Left lung (tissue), 10 donors: ENCODE measurements around the gene TNFAIP8L3. TPM values are rescaled to one million over a fixed set of nuclear protein-coding genes. Genes with fewer than 3 reads are reported as not detected.

Experiments used
- ATAC-seq: fragments of 200-7000 bp; cut with Tn5 transposase; one replicate; pipeline ENCODE4 v1.9.1; 2020; ENCODE audit warnings: moderate library complexity
- DNase-seq, 4 donors: peaks; one replicate each; pipeline ENCODE4 v3.0.0-alpha.2; 2013 to 2020
- H3K27ac ChIP-seq, 2 donors: fragments of 200-600 bp; sonication (generic) in 1 of 2; one replicate each; pipeline versions ENCODE4 v1.5.0 to v1.8.0; 2020 to 2021
- H3K27me3 ChIP-seq, 2 donors: fragments of 200-600 bp; sonication (generic) in 1 of 2; one replicate each; pipeline versions ENCODE4 v1.5.0 to v1.8.0; 2020 to 2021
- H3K36me3 ChIP-seq, 2 donors: fragments of 200-600 bp; sonication (generic) in 1 of 2; one replicate each; pipeline versions ENCODE4 v1.5.0 to v1.8.0; 2020 to 2021
- H3K4me1 ChIP-seq, 2 donors: fragments of 200-600 bp; one replicate each; pipeline ENCODE4 v1.8.0; 2021
- H3K4me3 ChIP-seq, 2 donors: fragments of 200-600 bp; sonication (generic) in 1 of 2; one replicate each; pipeline versions ENCODE4 v1.5.0 to v1.8.0; 2020 to 2021; ENCODE audit warnings: mild to moderate bottlenecking in 1 of 2
- H3K9me3 ChIP-seq, 2 donors: fragments of 200-600 bp; sonication (generic) in 1 of 2; one replicate each; pipeline versions ENCODE4 v1.5.0 to v1.8.0; 2020 to 2021
- intact Hi-C, 2 donors: fragments of 100-400 bp; cut with DNase I; formaldehyde crosslinking; loops; one replicate each; pipeline versions ENCODE4 v1.11.2 to v1.14.2; 2022
- polyA plus RNA-seq, 6 donors: library from polyadenylated mRNA; unstranded; fragments of 120-200 nt; gene quantifications; one replicate each; pipeline ENCODE4 v1.2.1, GENCODE V29; 2013; ENCODE audit not compliant: insufficient read length in 6 of 6
- total RNA-seq, 2 donors: library from RNA; stranded (reverse); fragmentation: NEBNext Ultra II Directional; extraction: Animal tissue kit (Norgen Biotek cat#: 25700); gene quantifications; one replicate each; pipeline ENCODE4 v1.2.1, GENCODE V29; 2021
- TF ChIP-seq, protein P1 (sequence below), 2 donors: fragments of 200-600 bp; sonication (generic) in 1 of 2; IDR thresholded peaks; one replicate each; pipeline versions ENCODE4 v1.5.0 to v1.8.0; 2021; ENCODE audit warnings: antibody characterized with exemption in 2 of 2
- donor health status: DM: no; HTN: yes; CAD: no.
- donor health status: DM: no; HTN: no; CAD: no.

The TNFAIP8L3 gene
- total and polyA plus RNA-seq, 8 donors = 3.0 to 25.0 (median 4.4) TPM

DNA sequence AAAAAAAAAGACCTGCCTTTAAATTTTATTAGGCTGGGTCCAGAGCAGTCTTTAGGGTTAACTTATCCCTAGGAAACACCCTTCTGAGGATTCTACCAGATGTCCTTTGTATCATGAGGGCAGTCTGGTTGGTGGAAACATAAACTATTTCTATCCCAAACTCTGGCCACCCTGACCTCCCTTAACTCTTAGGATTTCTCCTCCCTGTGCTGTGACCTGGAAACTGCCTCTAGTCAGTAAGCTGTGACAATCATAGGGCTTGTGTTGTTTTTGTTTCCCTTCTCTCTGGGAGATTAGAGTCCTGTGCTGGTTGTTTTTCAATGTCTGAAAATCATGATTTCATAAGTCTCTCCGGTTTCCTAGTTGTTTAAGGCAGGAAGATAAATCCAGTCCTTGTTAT, 78.1 kb downstream of the TNFAIP8L3 start:
- Histone ChIP-seq H3K27me3 (no peaks in the 10 kb centered on the region), H3K4me3 (no peak overlapping the region), H3K36me3 (no peaks in the 10 kb centered on the region), H3K9me3 (peaks cover 0 to 7% of the 10 kb centered on the region in 2 donors), H3K4me1 (no peaks in the 10 kb centered on the region), H3K27ac (no peak overlapping the region)
- TF ChIP-seq, protein P1, sequence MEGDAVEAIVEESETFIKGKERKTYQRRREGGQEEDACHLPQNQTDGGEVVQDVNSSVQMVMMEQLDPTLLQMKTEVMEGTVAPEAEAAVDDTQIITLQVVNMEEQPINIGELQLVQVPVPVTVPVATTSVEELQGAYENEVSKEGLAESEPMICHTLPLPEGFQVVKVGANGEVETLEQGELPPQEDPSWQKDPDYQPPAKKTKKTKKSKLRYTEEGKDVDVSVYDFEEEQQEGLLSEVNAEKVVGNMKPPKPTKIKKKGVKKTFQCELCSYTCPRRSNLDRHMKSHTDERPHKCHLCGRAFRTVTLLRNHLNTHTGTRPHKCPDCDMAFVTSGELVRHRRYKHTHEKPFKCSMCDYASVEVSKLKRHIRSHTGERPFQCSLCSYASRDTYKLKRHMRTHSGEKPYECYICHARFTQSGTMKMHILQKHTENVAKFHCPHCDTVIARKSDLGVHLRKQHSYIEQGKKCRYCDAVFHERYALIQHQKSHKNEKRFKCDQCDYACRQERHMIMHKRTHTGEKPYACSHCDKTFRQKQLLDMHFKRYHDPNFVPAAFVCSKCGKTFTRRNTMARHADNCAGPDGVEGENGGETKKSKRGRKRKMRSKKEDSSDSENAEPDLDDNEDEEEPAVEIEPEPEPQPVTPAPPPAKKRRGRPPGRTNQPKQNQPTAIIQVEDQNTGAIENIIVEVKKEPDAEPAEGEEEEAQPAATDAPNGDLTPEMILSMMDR (IDR thresholded peaks at IDR 0.05) = no peak
- DNase-seq = no peak
- ATAC-seq = no peak
- intact Hi-C loops = no loop called here

DNA sequence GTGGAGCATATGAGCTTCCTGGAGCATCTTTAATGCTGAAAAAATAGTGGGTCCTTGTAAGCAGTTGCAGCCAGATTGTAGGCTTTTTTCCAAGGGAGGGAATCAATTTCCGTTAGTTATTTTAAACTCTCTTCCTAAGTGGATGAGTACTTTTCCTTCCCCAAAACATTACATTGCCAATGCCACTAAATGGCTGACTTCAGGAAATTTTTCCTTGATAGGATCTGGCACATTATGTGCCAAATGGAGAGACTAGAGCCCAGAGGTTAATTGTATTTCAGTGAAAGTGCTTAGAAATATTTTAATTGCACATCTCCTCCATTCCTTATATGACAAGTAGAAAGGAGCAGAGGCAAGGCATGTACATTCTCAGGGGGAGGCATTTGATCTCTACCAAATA, 83.5 kb downstream of the TNFAIP8L3 start:
- ATAC-seq (no peak), DNase-seq (no peak)
- Histone ChIP-seq H3K9me3 (peaks cover 0 to 9% of the 10 kb centered on the region in 2 donors), H3K27me3 (no peaks in the 10 kb centered on the region), H3K27ac (no peak overlapping the region), H3K4me1 (no peaks in the 10 kb centered on the region), H3K36me3 (peaks cover 0 to 13% of the 10 kb centered on the region in 2 donors), H3K4me3 (no peak overlapping the region)
- TF ChIP-seq, protein P1 (IDR thresholded peaks at IDR 0.05) = no peak
- intact Hi-C loops = no loop called here

- H3K27ac ChIP-seq = no peak overlapping the region
- H3K4me1 ChIP-seq = peaks cover 0 to 3% of the 10 kb centered on the region in 2 donors
- TF ChIP-seq, protein P1 (IDR thresholded peaks at IDR 0.05) = no peak
- ATAC-seq (no peak), DNase-seq (no peak)
- no peak overlapping the region for H3K4me3 ChIP-seq
- intact Hi-C loops = no loop called here
- H3K36me3 ChIP-seq = peaks cover 0 to 35% of the 10 kb centered on the region in 2 donors
- H3K27me3 ChIP-seq = no peaks in the 10 kb centered on the region
- peaks cover 0 to 9% of the 10 kb centered on the region in 2 donors for H3K9me3 ChIP-seq
Observed at GRCh38 chr15:51007131-51007666, 87.5 kb downstream of the TNFAIP8L3 start.

Other genes starting within 250 kb of the TNFAIP8L3 start
- 10 to 100 TPM; 11.3 to 11.6 TPM for gene AP4E1, start 186.2 kb downstream of the TNFAIP8L3 start, total RNA-seq
- gene AP4E1, start 186.2 kb downstream of the TNFAIP8L3 start, polyA plus RNA-seq = 1 to 10 TPM; 8.9 to 9.4 (median 9.1) TPM
- 1 to 10 TPM in 1 of 2 donors, under 1 TPM in 1; 0.96 to 7.1 TPM for gene CYP19A1, start 243.7 kb upstream of the TNFAIP8L3 start, total RNA-seq
- gene CYP19A1, start 243.7 kb upstream of the TNFAIP8L3 start, polyA plus RNA-seq = under 1 TPM in 4 of 6 donors, not detected in 2; 0.13 to 0.73 (median 0.20) TPM
- 10 to 100 TPM; 20.5 to 58.6 TPM for gene GLDN, start 246.7 kb upstream of the TNFAIP8L3 start, total RNA-seq
- under 1 TPM; 0.12 to 0.31 (median 0.23) TPM for gene GLDN, start 246.7 kb upstream of the TNFAIP8L3 start, polyA plus RNA-seq